Activated CD8-positive, alpha-beta T cell treated with anti-CD3 and anti-CD28 coated beads for 36 hours (primary cell): ENCODE measurements around the gene CCL23. TPM values are rescaled to one million over a fixed set of nuclear protein-coding genes. Genes with fewer than 3 reads are reported as not detected.
A peak's percentile ranks its signal among the peaks of the same experiment; 100 is the strongest.

Experiments
- ATAC-seq: fragments of 200-7000 bp; cut with Tn5 transposase; one replicate; pipeline ENCODE4 v1.10.0; 2021; ENCODE audit warnings: mild to moderate bottlenecking, moderate library complexity
- CTCF ChIA-PET: fragments of 350-600 bp; sonication (Branson Sonifier 250); formaldehyde crosslinking; loops from one replicate; lab custom pipeline; 2021; ENCODE audit warnings: antibody characterized with exemption; lab: Charles Lee
- POLR2A ChIA-PET: fragments of 350-600 bp; sonication (Branson Sonifier 250); formaldehyde crosslinking; loops from one replicate; lab custom pipeline; 2021; ENCODE audit warnings: antibody characterized with exemption; lab: Charles Lee
- DNase-seq: peaks from one replicate; pipeline ENCODE4 v3.0.0-alpha.2; 2020
- H3K27ac Mint-ChIP-seq: one replicate; pipeline ENCODE4 v1.8.0; 2021; ENCODE audit warnings: mild to moderate bottlenecking, mixed read lengths
- H3K27me3 Mint-ChIP-seq: one replicate; pipeline ENCODE4 v1.8.0; 2021; ENCODE audit warnings: mixed read lengths
- H3K36me3 Mint-ChIP-seq: one replicate; pipeline ENCODE4 v1.8.0; 2021; ENCODE audit warnings: low read depth, mixed read lengths
- H3K4me1 Mint-ChIP-seq: one replicate; pipeline ENCODE4 v1.8.0; 2021; ENCODE audit warnings: low read depth, mixed read lengths
- H3K4me3 Mint-ChIP-seq: one replicate; pipeline ENCODE4 v1.8.0; 2021; ENCODE audit warnings: mild to moderate bottlenecking, moderate library complexity, mixed read lengths
- H3K9me3 Mint-ChIP-seq: one replicate; pipeline ENCODE4 v1.8.0; 2021; ENCODE audit warnings: mixed read lengths
- CTCF ChIP-seq: fragments of 200-600 bp; IDR thresholded peaks from one replicate; pipeline ENCODE4 v1.8.0; 2022; ENCODE audit warnings: antibody characterized with exemption, mild to moderate bottlenecking
- intact Hi-C: fragments of 100-400 bp; cut with micrococcal nuclease; formaldehyde crosslinking; loops from one replicate; pipeline ENCODE4 v1.10.0; 2022
- total RNA-seq, 2 experiments: library from RNA; stranded (reverse); gene quantifications; one replicate each; pipeline ENCODE4 v1.2.3, GENCODE V29; 2021

The CCL23 gene, protein sequence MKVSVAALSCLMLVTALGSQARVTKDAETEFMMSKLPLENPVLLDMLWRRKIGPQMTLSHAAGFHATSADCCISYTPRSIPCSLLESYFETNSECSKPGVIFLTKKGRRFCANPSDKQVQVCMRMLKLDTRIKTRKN
- not detected for total RNA-seq

GRCh38 chr17:36017799-36018198, at the start of gene CCL23:
Gene CCL23 (minus strand): TSS chr17:36017972. CDS start chr17:36017897, 75 bp downstream.
- ChIA-PET CTCF (interaction anchor here (0.8 to 2.2 kb wide), 4 partner anchors 8 to 131 kb away, joined by 3 to 8 read pairs (median 3); no protein-coding TSS in a partner anchor), POLR2A (no interaction called here)
- no peak within 1 kb of the TSS for H3K4me3 Mint-ChIP-seq
- H3K27me3 Mint-ChIP-seq = peaks cover 27% of the 10 kb centered on the region
- no peaks in the 10 kb centered on the region for H3K36me3 Mint-ChIP-seq
- H3K9me3 Mint-ChIP-seq = no peaks in the 10 kb centered on the region
- TF ChIP-seq CTCF = no peak
- DNase-seq = no peak
- no peak for ATAC-seq
- no peaks in the 10 kb centered on the region for H3K4me1 Mint-ChIP-seq
- intact Hi-C loops = no loop called here
- no peak within 1 kb of the TSS for H3K27ac Mint-ChIP-seq

DNA sequence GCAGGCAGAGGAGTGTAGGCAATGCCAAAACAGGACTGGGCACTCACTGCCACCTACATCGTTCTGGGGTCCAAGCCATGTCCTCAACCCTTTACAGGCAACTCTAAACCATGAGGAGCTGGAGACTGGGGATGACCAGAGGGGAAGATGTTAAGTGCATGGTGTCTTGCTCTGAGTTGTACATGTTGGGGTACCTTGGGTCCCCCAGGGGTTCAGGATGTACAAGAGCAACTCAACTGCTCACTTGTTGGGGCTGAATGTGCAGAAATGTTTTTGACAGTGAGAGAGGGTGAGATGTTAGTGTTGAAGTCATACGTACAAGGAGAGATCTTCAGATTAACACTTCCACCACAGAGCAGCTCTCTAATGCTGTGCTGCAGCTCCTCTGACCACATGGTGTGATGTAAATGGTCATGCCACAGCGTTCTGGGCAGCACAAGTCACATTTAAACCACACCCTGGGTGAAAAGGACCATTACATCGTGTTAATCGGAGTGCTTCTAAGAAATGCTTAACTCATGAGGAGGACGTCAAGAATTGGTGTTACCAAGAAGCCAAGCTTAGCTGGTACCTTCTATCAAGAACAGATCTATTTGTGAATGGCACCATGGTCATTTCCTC, 48.7 kb upstream of the CCL23 start:
- H3K4me1 Mint-ChIP-seq = peaks cover 30% of the 10 kb centered on the region

DNA sequence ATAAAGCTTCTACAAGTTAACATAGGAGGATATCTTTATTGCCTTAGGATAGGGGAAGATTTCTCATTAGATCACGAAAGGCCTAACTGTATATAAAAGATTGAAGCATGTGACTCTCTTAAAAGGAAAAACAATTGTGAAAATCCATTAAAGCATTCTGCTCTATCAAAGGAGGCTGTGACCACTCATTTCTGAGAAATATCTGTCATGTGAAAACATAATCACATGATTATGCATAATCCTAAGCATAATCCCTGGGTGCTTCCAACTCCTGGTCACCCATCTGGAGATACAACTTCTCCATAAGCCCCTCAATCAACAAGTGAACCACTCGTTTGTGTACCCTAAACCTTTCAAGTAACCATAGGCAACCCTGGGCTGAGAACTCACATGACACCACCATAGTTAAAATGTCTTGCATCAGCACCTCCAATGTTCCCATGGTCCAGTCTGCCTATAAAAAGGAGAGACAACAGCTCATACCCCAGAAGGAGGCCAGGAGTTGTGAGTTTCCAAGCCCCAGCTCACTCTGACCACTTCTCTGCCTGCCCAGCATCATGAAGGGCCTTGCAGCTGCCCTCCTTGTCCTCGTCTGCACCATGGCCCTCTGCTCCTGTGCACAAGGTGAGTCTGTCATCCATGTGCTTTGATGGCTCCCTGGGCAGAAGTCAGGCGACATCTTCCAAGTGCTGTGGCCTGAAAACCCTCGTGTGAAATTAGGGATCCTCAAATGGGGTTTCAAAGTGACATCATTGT, 46.2 kb upstream of the CCL23 start, which contains the start of gene CCL18:
Gene CCL18, plus strand, starts transcription at position 487 of the 756 bp plus-strand sequence. Its CDS starts 71 bp downstream, at position 558.
- ChIA-PET CTCF (interaction anchor here (0.9 to 2.4 kb wide), 3 partner anchors 9 to 214 kb away, joined by 3 to 13 read pairs (median 4); no protein-coding TSS in a partner anchor), POLR2A (no interaction called here)
- H3K27ac Mint-ChIP-seq = no peak within 1 kb of the TSS
- TF ChIP-seq CTCF = no peak
- no peak within 1 kb of the TSS for H3K4me3 Mint-ChIP-seq
- DNase-seq (no peak), ATAC-seq (no peak)
- H3K9me3 Mint-ChIP-seq = no peaks in the 10 kb centered on the region
- no peaks in the 10 kb centered on the region for H3K36me3 Mint-ChIP-seq
- peaks cover 5% of the 10 kb centered on the region for H3K27me3 Mint-ChIP-seq
- intact Hi-C loops = no loop called here
- H3K4me1 Mint-ChIP-seq = peaks cover 16% of the 10 kb centered on the region

More for the DNA sequence above, 48.7 kb upstream of the CCL23 start:
- peak overlapping the region; percentile 84 for H3K27ac Mint-ChIP-seq
- ATAC-seq = peak; percentile 84
- no peak for TF ChIP-seq CTCF
- peak; percentile 61 for DNase-seq
- H3K9me3 Mint-ChIP-seq = no peaks in the 10 kb centered on the region
- CTCF ChIA-PET = interaction anchor here (0.5 to 1.7 kb wide), 6 partner anchors 12 to 1469 kb away, joined by 3 to 5 read pairs (median 4); partner anchors contain the start of gene CCL3
- H3K36me3 Mint-ChIP-seq = no peaks in the 10 kb centered on the region
- H3K27me3 Mint-ChIP-seq = peaks cover 6% of the 10 kb centered on the region
- POLR2A ChIA-PET = interaction anchor here (1.1 to 1.5 kb wide), 3 partner anchors 9 to 82 kb away, joined by 3 to 4 read pairs (median 4); partner anchors contain the start of gene CCL3
- intact Hi-C loops = no loop called here
- H3K4me3 Mint-ChIP-seq = no peak overlapping the region

DNA sequence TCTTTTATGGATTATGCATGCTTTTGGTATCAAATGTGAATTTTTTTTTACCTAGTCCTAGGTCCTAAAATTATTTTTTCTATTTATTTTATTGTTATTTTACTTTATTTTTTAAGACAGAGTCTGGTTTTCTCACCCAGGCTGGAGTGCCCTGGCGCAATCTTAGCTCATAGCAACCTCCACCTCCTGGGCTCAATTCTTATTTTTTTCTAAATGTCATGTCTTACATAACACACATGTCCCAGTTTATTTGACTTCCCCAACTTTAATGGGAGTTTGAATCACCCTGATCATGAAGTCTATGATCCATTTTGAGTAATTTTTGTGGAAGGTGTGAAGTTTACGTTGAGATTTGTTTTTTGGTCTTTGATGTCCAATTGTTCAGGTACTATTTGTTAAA, 43.0 kb upstream of the CCL23 start:
- no peak for TF ChIP-seq CTCF
- no peak overlapping the region for H3K27ac Mint-ChIP-seq
- no peak overlapping the region for H3K4me3 Mint-ChIP-seq
- ChIA-PET POLR2A (no interaction called here), CTCF (no interaction called here)
- no peak for DNase-seq
- ATAC-seq = no peak
- no peaks in the 10 kb centered on the region for H3K36me3 Mint-ChIP-seq
- peaks cover 3% of the 10 kb centered on the region for H3K4me1 Mint-ChIP-seq
- no peaks in the 10 kb centered on the region for H3K9me3 Mint-ChIP-seq
- peaks cover 6% of the 10 kb centered on the region for H3K27me3 Mint-ChIP-seq
- intact Hi-C loops = no loop called here
